Activated CD8-positive, alpha-beta T cell treated with anti-CD3 and anti-CD28 coated beads, Interleukin-2, amount 10 ng/mL, durations not matched to agents 7 days and 5 days (primary cell): Measurements from ENCODE around the gene CCL25. TPM values are rescaled to one million over a fixed set of nuclear protein-coding genes. Genes with fewer than 3 reads are reported as not detected.

Experiments
- ATAC-seq: fragments of 150-1000 bp; cut with Tn5 transposase; one replicate; pipeline ENCODE4 v1.10.0; 2021; ENCODE audit warnings: moderate library complexity
- CTCF ChIA-PET: fragments of 350-600 bp; sonication (Branson Sonifier 250); formaldehyde crosslinking; loops from one replicate; lab custom pipeline; 2021; ENCODE audit warnings: antibody characterized with exemption; lab: Charles Lee
- POLR2A ChIA-PET: fragments of 350-600 bp; sonication (Branson Sonifier 250); formaldehyde crosslinking; loops from one replicate; lab custom pipeline; 2021; ENCODE audit warnings: antibody characterized with exemption; lab: Charles Lee
- DNase-seq: peaks from one replicate; pipeline ENCODE4 v3.0.0-alpha.2; 2020
- H3K27ac Mint-ChIP-seq: one replicate; pipeline ENCODE4 v1.8.0; 2021; ENCODE audit warnings: mild to moderate bottlenecking, mixed read lengths
- H3K27me3 Mint-ChIP-seq: one replicate; pipeline ENCODE4 v1.8.0; 2021; ENCODE audit warnings: low read depth, mixed read lengths
- H3K36me3 Mint-ChIP-seq: one replicate; pipeline ENCODE4 v1.8.0; 2021; ENCODE audit warnings: low read depth, mixed read lengths
- H3K4me1 Mint-ChIP-seq: one replicate; pipeline ENCODE4 v1.8.0; 2021; ENCODE audit warnings: low read depth, mixed read lengths
- H3K4me3 Mint-ChIP-seq: one replicate; pipeline ENCODE4 v1.8.0; 2021; ENCODE audit warnings: mild to moderate bottlenecking, mixed read lengths
- H3K9me3 Mint-ChIP-seq: one replicate; pipeline ENCODE4 v1.8.0; 2022; ENCODE audit warnings: mixed read lengths; ENCODE audit not compliant: insufficient read depth
- total RNA-seq, 2 experiments: library from RNA; stranded (reverse); gene quantifications; one replicate each; pipeline ENCODE4 v1.2.3, GENCODE V29; 2021

Gene CCL25
- total RNA-seq, 2 experiments from 2014 or later: 10.0 to 10.2 TPM

DNA sequence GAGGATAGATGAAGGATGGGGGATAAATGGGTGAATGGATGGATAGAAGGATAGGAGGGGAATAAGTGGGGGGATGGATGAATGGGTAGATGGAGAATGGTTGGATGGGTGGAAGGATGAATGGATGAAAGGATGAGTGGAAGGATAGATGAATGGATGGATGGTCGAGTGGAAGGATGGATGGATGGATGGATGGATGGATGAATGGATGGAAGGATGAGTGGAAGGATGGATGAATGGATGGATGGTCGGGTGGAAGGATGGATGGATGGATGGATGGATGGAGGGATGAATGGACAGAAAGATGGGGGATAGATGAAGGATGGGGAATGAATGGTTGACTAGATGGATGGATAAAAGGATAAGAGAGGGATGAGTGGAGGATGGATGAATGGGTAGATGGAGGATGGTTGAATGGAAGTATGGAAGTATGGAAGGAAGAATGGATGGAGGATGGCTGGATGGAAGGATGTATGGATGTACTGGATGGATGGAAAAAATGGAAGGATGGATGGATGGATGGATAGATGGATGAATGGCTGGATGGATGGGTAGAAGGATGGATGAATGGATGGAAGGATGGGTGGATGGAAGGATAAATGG, 54.8 kb downstream of the CCL25 start:
- POLR2A ChIA-PET: no interaction called here
- Mint-ChIP-seq H3K9me3 (no peaks in the 10 kb centered on the region), H3K4me1 (no peaks in the 10 kb centered on the region), H3K27me3 (peaks cover 9% of the 10 kb centered on the region), H3K36me3 (no peaks in the 10 kb centered on the region), H3K4me3 (no peak overlapping the region), H3K27ac (no peak overlapping the region)
- ATAC-seq (no peak), DNase-seq (no peak)
- CTCF ChIA-PET: no interaction called here

DNA sequence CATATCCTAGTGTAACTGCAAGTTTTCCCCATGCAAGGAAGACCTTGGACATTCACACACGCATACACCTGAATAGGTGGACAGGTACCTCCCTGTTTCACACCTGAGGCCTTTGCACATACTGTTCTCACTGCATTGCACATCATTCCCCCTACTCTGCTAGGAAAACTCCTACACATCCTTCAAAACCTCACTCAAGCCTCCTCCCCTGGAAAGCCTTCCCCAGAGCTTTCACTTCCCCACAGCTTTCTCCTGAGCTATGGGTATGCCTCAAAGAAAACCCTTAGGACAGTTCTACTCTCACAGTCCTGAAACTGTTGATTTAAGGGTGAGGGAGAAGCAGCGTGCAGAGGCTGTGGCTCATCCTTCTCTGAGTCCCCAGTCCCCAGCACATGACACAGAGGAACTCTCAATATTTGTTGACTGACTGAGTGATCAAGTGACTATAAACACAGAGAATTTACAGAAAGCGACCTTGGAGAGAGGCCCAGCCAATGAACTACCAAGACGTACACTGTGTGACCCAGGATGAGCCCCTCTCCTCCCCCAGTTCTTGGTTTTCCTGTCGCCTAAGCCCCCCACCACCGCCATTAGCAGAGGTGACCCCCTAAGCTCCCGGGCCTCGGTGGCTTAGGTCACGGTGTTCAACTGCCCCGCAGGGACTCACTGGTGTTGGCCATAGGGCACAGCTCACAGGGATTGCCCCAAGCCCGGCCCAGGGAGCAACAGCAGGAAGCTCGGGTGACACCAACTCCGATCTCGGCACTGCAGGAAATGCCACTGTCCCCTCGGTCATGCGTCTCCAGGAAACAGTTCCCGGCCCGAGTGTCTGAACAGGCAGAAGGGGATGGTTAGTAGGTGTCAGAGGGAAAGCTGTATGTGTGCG, 56.2 kb downstream of the CCL25 start:
- CTCF ChIA-PET: no interaction called here
- H3K27me3 Mint-ChIP-seq: peaks cover 9% of the 10 kb centered on the region
- H3K4me3 Mint-ChIP-seq: no peak overlapping the region
- no peaks in the 10 kb centered on the region for H3K36me3 Mint-ChIP-seq
- DNase-seq: no peak
- H3K4me1 Mint-ChIP-seq: no peaks in the 10 kb centered on the region
- no peaks in the 10 kb centered on the region for H3K9me3 Mint-ChIP-seq
- H3K27ac Mint-ChIP-seq: no peak overlapping the region
- no peak for ATAC-seq
- POLR2A ChIA-PET: no interaction called here

DNA sequence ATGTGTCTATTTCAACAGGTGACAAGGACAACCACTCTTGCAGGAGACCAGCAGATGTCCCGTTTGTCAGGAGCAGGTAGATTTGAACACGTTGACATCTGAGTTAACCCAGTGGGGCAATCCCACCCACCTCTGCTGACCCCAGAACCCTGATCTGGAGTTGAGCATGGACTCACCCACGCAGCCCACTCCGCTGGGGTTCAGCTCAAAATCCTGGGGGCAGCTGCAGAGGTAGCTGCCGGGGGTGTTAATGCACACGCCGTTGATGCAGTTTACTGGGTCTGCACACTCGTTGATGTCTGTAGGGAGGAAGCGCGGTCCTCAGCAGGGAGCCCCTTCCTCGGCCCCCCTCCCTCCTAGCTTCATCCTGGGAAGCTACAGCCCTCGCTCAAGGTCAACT, 56.9 kb downstream of the CCL25 start:
- Mint-ChIP-seq H3K27ac (no peak overlapping the region), H3K4me3 (no peak overlapping the region), H3K9me3 (no peaks in the 10 kb centered on the region), H3K36me3 (no peaks in the 10 kb centered on the region), H3K27me3 (peaks cover 9% of the 10 kb centered on the region), H3K4me1 (no peaks in the 10 kb centered on the region)
- CTCF ChIA-PET: no interaction called here
- ATAC-seq (no peak), DNase-seq (no peak)
- POLR2A ChIA-PET: no interaction called here

DNA sequence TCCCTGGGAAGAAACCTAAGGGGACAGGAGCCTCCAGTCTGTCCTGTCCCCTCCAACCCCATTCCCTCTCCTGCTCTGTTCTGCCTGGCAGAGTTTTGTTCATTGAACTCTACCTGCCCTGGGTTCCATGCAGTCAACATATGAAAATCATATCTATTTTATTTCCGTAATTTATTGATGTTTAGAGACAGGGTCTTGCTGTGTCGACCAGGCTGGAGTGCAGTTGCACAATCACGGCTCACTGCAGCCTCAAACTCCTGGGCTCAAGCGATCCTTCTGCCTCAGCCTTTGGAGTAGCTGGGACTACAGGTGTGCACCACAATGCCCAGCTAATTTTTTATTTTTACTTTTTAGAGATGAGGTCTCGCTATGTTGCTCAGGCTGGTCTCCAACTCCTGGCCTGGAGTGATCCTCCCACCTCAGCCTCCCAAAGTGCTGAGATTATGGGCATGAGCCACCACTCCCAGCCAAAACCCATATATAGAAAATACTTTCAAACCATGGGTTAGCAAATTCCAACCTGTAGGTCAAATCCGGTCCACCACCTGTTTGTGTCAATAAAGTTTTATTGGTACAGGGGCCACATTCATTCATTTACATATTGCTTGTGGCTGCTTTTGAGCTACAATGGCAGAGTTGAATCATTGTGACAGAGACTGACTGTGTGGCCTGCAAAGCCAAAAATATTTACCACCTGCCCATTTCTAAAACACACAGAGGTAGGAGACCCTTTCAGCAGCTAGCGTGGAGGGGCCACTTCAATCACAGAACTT, 57.5 kb downstream of the CCL25 start:
- no peaks in the 10 kb centered on the region for H3K4me1 Mint-ChIP-seq
- H3K9me3 Mint-ChIP-seq: no peaks in the 10 kb centered on the region
- no peaks in the 10 kb centered on the region for H3K36me3 Mint-ChIP-seq
- no peak overlapping the region for H3K27ac Mint-ChIP-seq
- no peak for ATAC-seq
- no peak for DNase-seq
- CTCF ChIA-PET: no interaction called here
- POLR2A ChIA-PET: no interaction called here
- no peak overlapping the region for H3K4me3 Mint-ChIP-seq
- peaks cover 9% of the 10 kb centered on the region for H3K27me3 Mint-ChIP-seq

DNA sequence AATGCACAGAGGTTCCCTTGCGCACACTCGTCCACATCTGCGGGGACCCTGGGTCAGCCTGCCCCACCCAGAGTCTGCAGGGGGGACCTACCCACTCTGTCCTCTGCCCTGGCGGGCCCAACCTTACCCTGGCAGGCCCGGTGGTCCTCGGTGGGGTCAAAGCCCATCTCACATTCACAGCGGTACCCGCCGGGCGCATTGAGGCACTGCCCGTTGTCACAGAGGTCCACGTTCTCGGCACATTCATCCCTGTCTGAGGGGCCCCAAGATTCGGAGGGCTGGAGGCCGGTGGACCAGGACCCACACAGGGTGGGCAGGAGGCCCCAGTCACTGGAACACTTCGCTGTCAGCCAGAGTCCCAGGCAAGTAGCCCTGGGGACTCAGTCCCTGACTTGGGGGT, 58.4 kb downstream of the CCL25 start:
- Mint-ChIP-seq H3K4me3 (no peak overlapping the region), H3K9me3 (no peaks in the 10 kb centered on the region), H3K36me3 (no peaks in the 10 kb centered on the region), H3K4me1 (no peaks in the 10 kb centered on the region), H3K27me3 (peaks cover 9% of the 10 kb centered on the region), H3K27ac (no peak overlapping the region)
- DNase-seq: no peak
- ChIA-PET CTCF (no interaction called here), POLR2A (no interaction called here)
- no peak for ATAC-seq

DNA sequence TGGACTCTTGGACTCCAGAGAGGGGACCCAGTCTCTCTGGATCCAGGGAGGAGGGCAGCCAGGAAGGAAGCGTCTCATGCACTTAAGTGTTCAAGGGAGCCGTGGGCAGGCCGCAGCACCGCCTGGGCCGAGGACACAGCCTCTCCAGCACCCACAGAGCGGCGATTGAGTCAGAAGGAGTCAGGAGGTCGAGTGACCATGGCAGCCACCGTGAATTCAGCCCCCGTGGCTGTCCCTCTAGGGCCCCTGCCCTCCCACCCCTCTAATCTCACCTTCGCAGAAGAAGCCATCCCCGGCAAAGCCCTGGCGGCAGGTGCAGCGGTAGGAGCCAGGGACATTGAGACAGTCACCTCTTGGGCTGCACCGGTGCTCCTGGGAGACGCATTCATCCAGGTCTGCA, 58.8 kb downstream of the CCL25 start:
- Mint-ChIP-seq H3K4me1 (no peaks in the 10 kb centered on the region), H3K9me3 (no peaks in the 10 kb centered on the region), H3K4me3 (no peak overlapping the region), H3K36me3 (no peaks in the 10 kb centered on the region), H3K27ac (no peak overlapping the region), H3K27me3 (peaks cover 9% of the 10 kb centered on the region)
- POLR2A ChIA-PET: no interaction called here
- CTCF ChIA-PET: no interaction called here
- DNase-seq (no peak), ATAC-seq (no peak)

Other genes with a start within 250 kb of the CCL25 start
- 1 to 10 TPM; 8.0 to 9.3 TPM for gene EVI5L, start 222.5 kb upstream of the CCL25 start, total RNA-seq
- gene PRR36, start 178.4 kb upstream of the CCL25 start, total RNA-seq: under 1 TPM; 0.08 to 0.10 TPM
- gene LRRC8E, start 164.2 kb upstream of the CCL25 start, total RNA-seq: not detected
- 10 to 100 TPM; 36.5 to 39.9 TPM for gene MAP2K7, start 148.9 kb upstream of the CCL25 start, total RNA-seq
- 1 to 10 TPM; 2.7 to 3.6 TPM for gene TGFBR3L, start 137.9 kb upstream of the CCL25 start, total RNA-seq
- 10 to 100 TPM; 18.6 to 19.0 TPM for gene SNAPC2, start 132.4 kb upstream of the CCL25 start, total RNA-seq
- under 1 TPM; 0.31 to 0.37 TPM for gene CTXN1, start 126.6 kb upstream of the CCL25 start, total RNA-seq
- gene TIMM44, start 109.1 kb upstream of the CCL25 start, total RNA-seq: 10 to 100 TPM; 63.6 to 69.6 TPM
- 100 to 1,000 TPM; 128 to 132 TPM for gene ELAVL1, start 47.1 kb upstream of the CCL25 start, total RNA-seq
- gene FBN3, start 96.8 kb downstream of the CCL25 start, total RNA-seq: under 1 TPM in 1 of 2 experiments, not detected in 1; 0.03 TPM
- gene CERS4, start 156.6 kb downstream of the CCL25 start, total RNA-seq: 10 to 100 TPM; 27.7 to 28.1 TPM